Neural progenitor cell (in vitro differentiated cells): Measurements from ENCODE around the gene KIF25. TPM values are rescaled to one million over a fixed set of nuclear protein-coding genes. Genes with fewer than 3 reads are reported as not detected.
A peak's percentile ranks its signal among the peaks of the same experiment; 100 is the strongest.

Experiments used
- DNase-seq: peaks from one replicate; pipeline ENCODE4 v3.0.0-alpha.2; 2016; ENCODE audit warnings: low spot score
- H2AFZ ChIP-seq: fragments of 200-600 bp; sonication (generic); replicated peaks from 2 replicates; pipeline ENCODE4 v1.6.1; 2016; ENCODE audit warnings: antibody characterized with exemption
- H3F3A ChIP-seq: fragments of 200-600 bp; sonication (generic); 2 replicates; pipeline ENCODE4 v1.6.1; 2016; ENCODE audit warnings: antibody characterized with exemption, low read depth
- H3K27ac ChIP-seq: fragments of 200-600 bp; sonication (generic); 2 replicates; pipeline ENCODE4 v1.5.1; 2016; ENCODE audit warnings: mild to moderate bottlenecking
- H3K27me3 ChIP-seq: fragments of 200-600 bp; sonication (generic); 2 replicates; pipeline ENCODE4 v1.6.1; 2016; ENCODE audit warnings: mild to moderate bottlenecking, moderate library complexity
- H3K36me3 ChIP-seq: fragments of 200-600 bp; sonication (generic); 2 replicates; pipeline ENCODE4 v1.5.1; 2016
- H3K4me1 ChIP-seq: fragments of 200-600 bp; sonication (generic); 2 replicates; pipeline ENCODE4 v1.6.1; 2016; ENCODE audit warnings: mixed run types
- H3K4me2 ChIP-seq: fragments of 200-600 bp; sonication (generic); 2 replicates; pipeline ENCODE4 v1.6.1; 2016
- H3K4me3 ChIP-seq: fragments of 200-600 bp; sonication (generic); 2 replicates; pipeline ENCODE4 v1.5.1; 2016
- H3K79me2 ChIP-seq: fragments of 200-600 bp; sonication (generic); 2 replicates; pipeline ENCODE4 v1.6.1; 2016; ENCODE audit warnings: low read depth
- H3K9ac ChIP-seq: fragments of 200-600 bp; sonication (generic); 2 replicates; pipeline ENCODE4 v1.6.1; 2016
- H3K9me3 ChIP-seq: fragments of 200-600 bp; sonication (generic); 2 replicates; pipeline ENCODE4 v1.5.1; 2016; ENCODE audit warnings: low read depth
- H4K20me1 ChIP-seq: fragments of 200-600 bp; sonication (generic); 2 replicates; pipeline ENCODE4 v1.6.1; 2016; ENCODE audit warnings: low read depth
- H3K27ac Mint-ChIP-seq: 3 replicates; pipeline ENCODE4 v1.8.0; 2021; ENCODE audit warnings: mixed read lengths
- H3K27me3 Mint-ChIP-seq: 2 replicates; pipeline ENCODE4 v1.8.0; 2022; ENCODE audit warnings: low read depth, mild to moderate bottlenecking, inconsistent platforms, moderate library complexity, mixed read lengths; ENCODE audit not compliant: insufficient read depth
- H3K36me3 Mint-ChIP-seq: 3 replicates; pipeline ENCODE4 v1.8.0; 2021; ENCODE audit warnings: mixed read lengths
- H3K4me1 Mint-ChIP-seq: 3 replicates; pipeline ENCODE4 v1.8.0; 2021; ENCODE audit warnings: mixed read lengths
- H3K4me3 Mint-ChIP-seq: 3 replicates; pipeline ENCODE4 v1.8.0; 2021; ENCODE audit warnings: mild to moderate bottlenecking, moderate library complexity, mixed read lengths
- H3K9me3 Mint-ChIP-seq: 3 replicates; pipeline ENCODE4 v1.8.0; 2020; ENCODE audit warnings: mixed read lengths
- CTCF ChIP-seq: fragments of 200-600 bp; sonication (generic); IDR thresholded peaks from 2 replicates; pipeline ENCODE4 v1.5.1; 2017; ENCODE audit warnings: antibody characterized with exemption, mild to moderate bottlenecking
- EZH2 ChIP-seq: fragments of 200-600 bp; sonication (generic); IDR thresholded peaks from 2 replicates; pipeline ENCODE4 v1.6.1; 2017; ENCODE audit warnings: antibody characterized with exemption, mild to moderate bottlenecking, moderate library complexity
- EZH2phosphoT487 ChIP-seq: fragments of 200-600 bp; sonication (generic); IDR thresholded peaks from 2 replicates; pipeline ENCODE4 v1.6.1; 2017; ENCODE audit warnings: antibody characterized with exemption
- total RNA-seq: library from RNA; depleted of rRNA; stranded (reverse); fragments of >200 nt; gene quantifications from 2 replicates; pipeline ENCODE4 v1.2.3, GENCODE V29; 2015; ENCODE audit warnings: low replicate concordance

Gene KIF25
- total RNA-seq, 1 donor from 2014 or later = 1.2 TPM

- H3F3A ChIP-seq = peaks cover 28% of the 10 kb centered on the region
- Mint-ChIP-seq H3K27me3 (peaks cover 9% of the 10 kb centered on the region), H3K27ac (no peak overlapping the region)
These were observed 15.5 kb upstream of the KIF25 start for GRCh38 chr6:167981916-167982462.

GRCh38 chr6:167984144-167984719, 13.2 kb upstream of the KIF25 start:
- Mint-ChIP-seq H3K9me3 (peaks cover 19% of the 10 kb centered on the region), H3K36me3 (peaks cover 10% of the 10 kb centered on the region), H3K27me3 (peaks cover 9% of the 10 kb centered on the region), H3K4me1 (peaks cover 14% of the 10 kb centered on the region), H3K4me3 (no peak overlapping the region), H3K27ac (peak overlapping the region; percentile 10)
- no peak for TF ChIP-seq CTCF
- no peak for TF ChIP-seq EZH2
- TF ChIP-seq EZH2phosphoT487 = no peak
- Histone ChIP-seq H3K27me3 (no peaks in the 10 kb centered on the region), H3F3A (peaks cover 21% of the 10 kb centered on the region), H3K4me1 (peaks cover 11% of the 10 kb centered on the region), H3K79me2 (no peaks in the 10 kb centered on the region), H2AFZ (no peak overlapping the region), H3K9me3 (no peaks in the 10 kb centered on the region), H3K4me2 (no peak overlapping the region), H3K27ac (no peak overlapping the region), H3K36me3 (no peaks in the 10 kb centered on the region), H3K4me3 (no peak overlapping the region), H4K20me1 (no peaks in the 10 kb centered on the region), H3K9ac (no peak overlapping the region)
- peak; percentile 69 for DNase-seq

More at GRCh38 chr6:167981916-167982462, 15.5 kb upstream of the KIF25 start:
- Histone ChIP-seq H3K4me3 (no peak overlapping the region), H3K9me3 (no peaks in the 10 kb centered on the region), H3K27ac (no peak overlapping the region), H3K27me3 (no peaks in the 10 kb centered on the region), H2AFZ (no peak overlapping the region), H3K9ac (no peak overlapping the region), H3K4me1 (peaks cover 16% of the 10 kb centered on the region), H4K20me1 (no peaks in the 10 kb centered on the region), H3K36me3 (no peaks in the 10 kb centered on the region), H3K79me2 (no peaks in the 10 kb centered on the region), H3K4me2 (no peak overlapping the region)
- H3K9me3 Mint-ChIP-seq = peaks cover 25% of the 10 kb centered on the region
- H3K4me3 Mint-ChIP-seq = no peak overlapping the region
- no peak for TF ChIP-seq EZH2phosphoT487
- TF ChIP-seq EZH2 = no peak
- TF ChIP-seq CTCF = no peak
- DNase-seq = no peak
- peaks cover 8% of the 10 kb centered on the region for H3K36me3 Mint-ChIP-seq
- H3K4me1 Mint-ChIP-seq = peaks cover 14% of the 10 kb centered on the region

DNA sequence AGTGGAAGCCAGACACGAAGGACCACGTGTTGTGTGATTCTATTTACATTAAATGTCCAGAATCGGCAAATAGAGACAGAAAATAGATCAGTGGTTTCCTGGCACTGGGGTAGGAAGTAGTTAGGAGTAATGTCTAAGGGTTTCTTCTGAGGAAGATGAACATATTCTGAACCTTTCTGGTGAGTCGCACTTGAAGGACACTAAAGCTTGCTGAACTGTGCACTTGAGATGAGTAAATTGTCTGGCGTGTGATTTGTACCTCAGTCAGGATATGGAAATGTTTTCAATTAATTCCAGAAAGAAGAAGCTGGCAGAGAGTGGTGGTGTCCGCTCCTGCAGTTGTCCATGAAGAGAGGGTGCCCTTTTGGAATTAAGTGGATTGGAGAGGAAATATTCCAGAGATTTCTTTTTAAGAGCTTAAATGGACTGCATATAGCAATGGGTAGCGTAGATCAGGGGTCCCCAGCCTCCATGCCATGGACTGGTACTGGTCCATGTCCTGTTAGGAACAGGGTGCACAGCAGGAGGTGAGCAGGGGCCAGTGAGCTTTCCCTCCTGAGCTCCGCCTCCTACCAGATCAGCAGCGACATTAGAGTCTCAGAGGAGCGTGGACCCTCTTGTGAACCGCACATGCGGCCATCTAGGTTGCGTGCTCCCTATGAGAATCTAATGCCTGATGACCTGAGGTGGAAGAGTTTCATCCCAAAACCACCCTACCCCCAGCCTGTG, 12.4 kb upstream of the KIF25 start:
- H3K36me3 ChIP-seq = no peaks in the 10 kb centered on the region
- TF ChIP-seq EZH2 (no peak), EZH2phosphoT487 (no peak), CTCF (no peak)
- H3K4me3 ChIP-seq = no peak overlapping the region
- peaks cover 8% of the 10 kb centered on the region for H3K36me3 Mint-ChIP-seq
- H3F3A ChIP-seq = peaks cover 13% of the 10 kb centered on the region
- no peak overlapping the region for H3K4me2 ChIP-seq
- H3K4me1 ChIP-seq = peaks cover 3% of the 10 kb centered on the region
- H3K4me1 Mint-ChIP-seq = peaks cover 13% of the 10 kb centered on the region
- H3K9me3 Mint-ChIP-seq = peaks cover 22% of the 10 kb centered on the region
- H3K27me3 ChIP-seq = no peaks in the 10 kb centered on the region
- no peak for DNase-seq
- no peaks in the 10 kb centered on the region for H3K79me2 ChIP-seq
- H3K9me3 ChIP-seq = no peaks in the 10 kb centered on the region
- no peak overlapping the region for H2AFZ ChIP-seq
- H3K27ac Mint-ChIP-seq = peak overlapping the region; percentile 23
- H4K20me1 ChIP-seq = no peaks in the 10 kb centered on the region
- no peak overlapping the region for H3K9ac ChIP-seq
- H3K27me3 Mint-ChIP-seq = peaks cover 10% of the 10 kb centered on the region
- no peak overlapping the region for H3K27ac ChIP-seq
- no peak overlapping the region for H3K4me3 Mint-ChIP-seq
